Thyroid gland (tissue), 4 donors: ENCODE results near the gene APBB2.

ENCODE experiments used
- CTCF ChIP-seq, 6 experiments: fragments of 200-600 bp in 3 of 6; fragments of 450-650 bp in 3 of 6; sonication (generic) in 3 of 6; IDR thresholded peaks; one replicate each; pipeline ENCODE4 v1.5.1; 2016 to 2019; ENCODE audit warnings: antibody characterized with exemption in 6 of 6, mild to moderate bottlenecking in 2 of 6, inconsistent platforms in 1 of 6, moderate library complexity in 1 of 6
- POLR2A ChIP-seq, 2 donors: fragments of 450-650 bp; IDR thresholded peaks; one replicate each; pipeline ENCODE4 v1.6.1; 2017; ENCODE audit warnings: antibody characterized with exemption in 2 of 2, mild to moderate bottlenecking in 2 of 2, moderate library complexity in 1 of 2

GRCh38 chr4:41196633-41197332 is 17.6 kb downstream of the APBB2 start:
- TF ChIP-seq CTCF (IDR thresholded peaks at IDR 0.05) (no peak), POLR2A (IDR thresholded peaks at IDR 0.05) (no peak)
